Kidney (tissue), 14 donors: ENCODE measurements around the gene PCDHGA5. TPM values are rescaled to one million over a fixed set of nuclear protein-coding genes. Genes with fewer than 3 reads are reported as not detected.

Source experiments
- DNase-seq, 5 donors: peaks; one replicate each; pipeline ENCODE4 v3.0.0-alpha.2; 2013 to 2020
- FAIRE-seq: peaks from 2 replicates; lab custom pipeline; 2012; peaks lifted over from hg19 to GRCh38; lab: Jason Lieb, UNC
- H3K27ac ChIP-seq, 2 donors: one replicate each; pipeline ENCODE4 v1.7.0; 2013; ENCODE audit warnings: low read depth in 2 of 2, low read length in 2 of 2, inconsistent platforms in 1 of 2
- H3K27me3 ChIP-seq: one replicate; pipeline ENCODE4 v1.7.1; 2013; ENCODE audit warnings: low read length, inconsistent platforms; ENCODE audit not compliant: control insufficient read depth, insufficient read depth
- H3K36me3 ChIP-seq, 3 donors: one replicate each; pipeline versions ENCODE4 v1.7.0 to v1.7.1; 2013; ENCODE audit warnings: low read length in 3 of 3, control low read depth in 1 of 3, inconsistent platforms in 1 of 3; ENCODE audit not compliant: insufficient read depth in 3 of 3, control insufficient read depth in 2 of 3
- H3K4me1 ChIP-seq, 3 donors: one replicate each; pipeline versions ENCODE4 v1.7.0 to v1.7.1; 2013; ENCODE audit warnings: low read length in 3 of 3, inconsistent platforms in 1 of 3, low read depth in 1 of 3; ENCODE audit not compliant: control insufficient read depth in 2 of 3, insufficient read depth in 2 of 3
- H3K4me3 ChIP-seq, 3 donors: one replicate each; pipeline versions ENCODE4 v1.7.0 to v1.8.1; 2013; ENCODE audit warnings: low read length in 3 of 3, control low read depth in 1 of 3, inconsistent platforms in 1 of 3
- H3K9ac ChIP-seq, 3 donors: one replicate each; pipeline versions ENCODE4 v1.7.0 to v1.7.1; 2013; ENCODE audit warnings: low read length in 3 of 3, control low read depth in 1 of 3, inconsistent platforms in 1 of 3
- H3K9me3 ChIP-seq, 3 donors: one replicate each; pipeline versions ENCODE4 v1.7.0 to v1.7.1; 2013; ENCODE audit warnings: low read length in 3 of 3, control low read depth in 1 of 3, inconsistent platforms in 1 of 3; ENCODE audit not compliant: control insufficient read depth in 2 of 3, insufficient read depth in 1 of 3
- CTCF ChIP-seq: IDR thresholded peaks from 3 replicates; pipeline ENCODE4 v1.5.1; 2012; ENCODE audit warnings: mild to moderate bottlenecking, moderate library complexity, borderline replicate concordance; ENCODE audit not compliant: insufficient read depth; ENCODE audit errors: extremely low read depth
- intact Hi-C: fragments of 100-400 bp; cut with DNase I; formaldehyde crosslinking; loops from one replicate; pipeline ENCODE4 v1.11.1; 2022
- polyA plus RNA-seq: library from polyadenylated mRNA; stranded (reverse); fragments of 350-450 nt; fragmentation: Illumina TruSeq; extraction: RNeasy Lipid Tissue Mini Kit (QIAGEN cat#74804); gene quantifications from one replicate; pipeline ENCODE4 v1.2.3, GENCODE V29; 2014; ENCODE audit warnings: low read depth, low replicate concordance; ENCODE audit not compliant: insufficient read depth
- total RNA-seq: library from RNA; stranded (reverse); fragmentation: NEBNext Ultra II Directional; extraction: Animal tissue kit (Norgen Biotek cat#: 25700); gene quantifications from one replicate; pipeline ENCODE4 v1.2.1, GENCODE V29; 2021
- donor health status: control.
- donor health status: control.
- donor health status: control.
- donor health status: control.
- donor health status: control.
- donor health status: DM: yes; HTN: yes; CAD: no.
- donor health status: Normal renal cell carcinoma (clear cell type).

The PCDHGA5 gene
- total and polyA plus RNA-seq, 2 donors from 2014 or later = 2.8 TPM; not detected in 1

- Histone ChIP-seq H3K27me3 (no peaks in the 10 kb centered on the region), H3K4me1 (no peaks in the 10 kb centered on the region), H3K36me3 (no peaks in the 10 kb centered on the region), H3K9me3 (peaks cover 2 to 71% (median 19%) of the 10 kb centered on the region in 3 donors), H3K9ac (no peak overlapping the region), H3K4me3 (peak overlapping the region in 1 of 3 donors; percentile 13), H3K27ac (no peak overlapping the region)
- FAIRE-seq (no peak), DNase-seq (no peak)
- intact Hi-C loops = no loop called here
- TF ChIP-seq CTCF = no peak
These were observed 8.3 kb upstream of the PCDHGA5 start for GRCh38 chr5:141355641-141356040.

- peaks cover 2 to 71% (median 19%) of the 10 kb centered on the region in 3 donors for H3K9me3 ChIP-seq
- intact Hi-C loops = no loop called here
- TF ChIP-seq CTCF = no peak
- H3K27me3 ChIP-seq = no peaks in the 10 kb centered on the region
- H3K9ac ChIP-seq = no peak overlapping the region
- DNase-seq (no peak), FAIRE-seq (no peak)
- H3K4me3 ChIP-seq = no peak overlapping the region
- H3K4me1 ChIP-seq = no peaks in the 10 kb centered on the region
- H3K36me3 ChIP-seq = no peaks in the 10 kb centered on the region
- H3K27ac ChIP-seq = no peak overlapping the region
These were observed 7.8 kb upstream of the PCDHGA5 start for GRCh38 chr5:141356133-141356532.

DNA sequence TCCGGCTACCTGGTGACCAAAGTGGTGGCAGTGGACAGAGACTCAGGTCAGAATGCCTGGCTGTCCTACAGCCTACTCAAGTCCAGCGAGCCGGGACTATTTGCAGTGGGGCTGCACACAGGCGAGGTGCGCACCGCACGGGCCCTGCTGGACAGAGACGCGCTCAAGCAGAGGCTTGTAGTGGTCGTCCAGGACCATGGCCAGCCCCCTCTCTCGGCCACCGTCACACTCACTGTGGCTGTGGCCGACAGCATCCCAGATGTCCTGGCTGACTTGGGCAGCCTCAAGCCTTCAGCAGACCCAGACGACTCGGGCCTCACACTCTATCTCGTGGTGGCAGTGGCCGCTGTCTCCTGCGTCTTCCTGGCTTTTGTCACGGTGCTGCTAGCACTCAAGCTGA, 7.0 kb upstream of the PCDHGA5 start:
- intact Hi-C loops = no loop called here
- no peak for TF ChIP-seq CTCF
- no peaks in the 10 kb centered on the region for H3K27me3 ChIP-seq
- H3K9me3 ChIP-seq = peaks cover 2 to 71% (median 16%) of the 10 kb centered on the region in 3 donors
- no peaks in the 10 kb centered on the region for H3K36me3 ChIP-seq
- H3K9ac ChIP-seq = no peak overlapping the region
- H3K4me3 ChIP-seq = no peak overlapping the region
- no peak overlapping the region for H3K27ac ChIP-seq
- FAIRE-seq (no peak), DNase-seq (no peak)
- no peaks in the 10 kb centered on the region for H3K4me1 ChIP-seq
